Cardiac muscle cell (in vitro differentiated cells and primary cell): ENCODE data around the gene RABGAP1. TPM values are rescaled to one million over a fixed set of nuclear protein-coding genes. Genes with fewer than 3 reads are reported as not detected.

Experiments used
- DNase-seq, 2 donors: peaks; one replicate each; pipeline versions ENCODE4 v3.0.0 to v3.0.0-alpha.2; 2010 to 2017; ENCODE audit warnings: low read depth in 1 of 2, low spot score in 1 of 2
- H3K27ac ChIP-seq: fragments of 200-600 bp; sonication (generic); 2 replicates; pipeline ENCODE4 v1.5.1; 2016
- H3K27me3 ChIP-seq: fragments of 200-600 bp; sonication (generic); 2 replicates; pipeline ENCODE4 v1.6.0; 2016; ENCODE audit warnings: control low read depth
- H3K36me3 ChIP-seq: fragments of 200-600 bp; sonication (generic); 2 replicates; pipeline ENCODE4 v1.5.1; 2016; ENCODE audit warnings: control low read depth
- H3K4me1 ChIP-seq: fragments of 200-600 bp; sonication (generic); 2 replicates; pipeline ENCODE4 v1.8.1; 2017; ENCODE audit warnings: low read depth, mild to moderate bottlenecking, mixed run types
- H3K4me3 ChIP-seq: fragments of 200-600 bp; sonication (generic); 2 replicates; pipeline ENCODE4 v1.5.1; 2016; ENCODE audit warnings: mild to moderate bottlenecking
- H3K9me3 ChIP-seq: fragments of 200-600 bp; sonication (generic); 2 replicates; pipeline ENCODE4 v1.5.1; 2017; ENCODE audit warnings: low read depth, mild to moderate bottlenecking, control low read depth
- polyA plus RNA-seq: library from polyadenylated mRNA; unstranded; fragments of >200 nt; fragmentation: Nextera tagmentation; extraction: Ambion mirVana; gene quantifications from 2 replicates; pipeline ENCODE4 v1.2.1, GENCODE V29; 2016
- total RNA-seq: library from RNA; depleted of rRNA; stranded (reverse); fragments of >200 nt; gene quantifications from 2 replicates; pipeline ENCODE4 v1.2.3, GENCODE V29; 2016
- TF ChIP-seq, protein P1 (sequence below): IDR thresholded peaks from 2 replicates; pipeline ENCODE4 v1.5.1; 2012; ENCODE audit warnings: low read depth, mild to moderate bottlenecking, low read length

RABGAP1 gene
- total and polyA plus RNA-seq, 2 experiments from 2014 or later, result 37.4 to 44.4 TPM

DNA sequence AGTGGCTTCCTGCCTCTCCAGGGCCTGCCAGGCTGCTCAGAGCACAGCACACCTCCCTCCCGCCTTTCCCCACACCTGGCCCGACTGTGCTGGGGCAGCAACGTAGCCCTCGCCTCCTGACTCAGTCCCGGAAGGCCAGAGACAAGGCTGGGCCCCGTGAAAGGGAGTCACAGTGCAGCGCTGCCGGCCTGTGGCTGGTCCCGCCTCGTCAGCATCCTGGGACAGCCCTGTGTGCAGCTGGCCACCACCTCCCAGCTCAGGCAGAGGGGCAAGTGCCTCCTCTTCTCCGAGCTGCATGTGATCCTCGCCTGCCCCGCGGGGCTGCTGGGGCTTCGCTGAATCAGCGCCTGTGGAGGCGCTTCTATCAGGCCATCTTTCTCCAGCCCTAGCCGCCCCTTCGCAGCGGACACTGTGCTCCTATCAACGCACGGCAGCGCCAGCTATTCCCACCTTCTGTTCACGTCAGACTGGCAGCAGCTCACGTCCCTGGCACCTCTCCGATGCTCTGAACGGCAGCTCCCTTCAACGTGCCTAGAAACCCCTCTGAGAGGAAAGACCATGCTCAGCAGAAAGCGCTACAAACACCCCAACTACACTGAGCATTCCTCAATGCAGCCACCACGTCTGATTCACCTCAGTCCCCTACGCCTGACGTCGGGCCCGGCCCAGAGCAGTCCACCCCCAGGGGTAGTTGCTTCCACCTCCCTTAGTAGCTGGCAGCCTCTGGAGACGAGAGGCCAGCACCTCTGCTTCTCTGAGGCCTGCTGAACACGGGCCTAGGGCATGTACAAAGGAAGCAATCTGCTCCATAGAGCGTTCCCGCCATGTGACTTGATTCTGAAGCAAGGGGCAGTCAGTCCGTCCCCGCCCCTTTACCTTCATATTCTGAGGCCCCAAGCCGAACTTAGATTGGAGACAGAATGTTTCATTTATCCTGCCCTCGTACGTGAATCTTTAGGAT, 171.5 kb downstream of the RABGAP1 start:
- Histone ChIP-seq H3K36me3 (peaks cover 6% of the 10 kb centered on the region), H3K4me3 (no peak overlapping the region), H3K9me3 (no peaks in the 10 kb centered on the region), H3K27ac (peak overlapping the region; percentile 16), H3K4me1 (no peaks in the 10 kb centered on the region), H3K27me3 (no peaks in the 10 kb centered on the region)
- TF ChIP-seq, protein P1, sequence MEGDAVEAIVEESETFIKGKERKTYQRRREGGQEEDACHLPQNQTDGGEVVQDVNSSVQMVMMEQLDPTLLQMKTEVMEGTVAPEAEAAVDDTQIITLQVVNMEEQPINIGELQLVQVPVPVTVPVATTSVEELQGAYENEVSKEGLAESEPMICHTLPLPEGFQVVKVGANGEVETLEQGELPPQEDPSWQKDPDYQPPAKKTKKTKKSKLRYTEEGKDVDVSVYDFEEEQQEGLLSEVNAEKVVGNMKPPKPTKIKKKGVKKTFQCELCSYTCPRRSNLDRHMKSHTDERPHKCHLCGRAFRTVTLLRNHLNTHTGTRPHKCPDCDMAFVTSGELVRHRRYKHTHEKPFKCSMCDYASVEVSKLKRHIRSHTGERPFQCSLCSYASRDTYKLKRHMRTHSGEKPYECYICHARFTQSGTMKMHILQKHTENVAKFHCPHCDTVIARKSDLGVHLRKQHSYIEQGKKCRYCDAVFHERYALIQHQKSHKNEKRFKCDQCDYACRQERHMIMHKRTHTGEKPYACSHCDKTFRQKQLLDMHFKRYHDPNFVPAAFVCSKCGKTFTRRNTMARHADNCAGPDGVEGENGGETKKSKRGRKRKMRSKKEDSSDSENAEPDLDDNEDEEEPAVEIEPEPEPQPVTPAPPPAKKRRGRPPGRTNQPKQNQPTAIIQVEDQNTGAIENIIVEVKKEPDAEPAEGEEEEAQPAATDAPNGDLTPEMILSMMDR, result no peak
- DNase-seq, result peak in 1 of 2 donors; percentile 24

DNA sequence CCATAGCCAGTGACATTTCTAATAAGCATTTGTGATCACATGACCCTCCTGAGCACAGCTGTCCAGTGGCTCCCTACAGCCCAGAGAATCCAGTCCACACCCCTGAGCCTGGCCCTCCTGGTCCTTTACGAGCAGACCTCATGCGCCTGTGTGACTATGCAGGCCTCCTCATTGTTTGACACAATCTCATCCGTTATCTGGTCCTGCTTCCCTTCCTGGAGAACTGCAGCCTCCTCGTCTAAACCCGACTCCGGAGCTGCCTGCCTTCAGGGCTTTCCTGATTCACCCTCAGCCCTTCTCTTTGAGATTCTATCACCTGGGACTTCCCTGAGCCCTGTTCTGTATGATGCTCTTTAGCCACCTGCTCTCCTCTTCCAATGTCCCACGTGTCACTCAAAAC, 172.4 kb downstream of the RABGAP1 start:
- no peak for DNase-seq
- Histone ChIP-seq H3K9me3 (no peaks in the 10 kb centered on the region), H3K36me3 (peaks cover 6% of the 10 kb centered on the region), H3K4me3 (no peak overlapping the region), H3K4me1 (peaks cover 8% of the 10 kb centered on the region), H3K27ac (no peak overlapping the region), H3K27me3 (no peaks in the 10 kb centered on the region)
- TF ChIP-seq, protein P1, result no peak

DNA sequence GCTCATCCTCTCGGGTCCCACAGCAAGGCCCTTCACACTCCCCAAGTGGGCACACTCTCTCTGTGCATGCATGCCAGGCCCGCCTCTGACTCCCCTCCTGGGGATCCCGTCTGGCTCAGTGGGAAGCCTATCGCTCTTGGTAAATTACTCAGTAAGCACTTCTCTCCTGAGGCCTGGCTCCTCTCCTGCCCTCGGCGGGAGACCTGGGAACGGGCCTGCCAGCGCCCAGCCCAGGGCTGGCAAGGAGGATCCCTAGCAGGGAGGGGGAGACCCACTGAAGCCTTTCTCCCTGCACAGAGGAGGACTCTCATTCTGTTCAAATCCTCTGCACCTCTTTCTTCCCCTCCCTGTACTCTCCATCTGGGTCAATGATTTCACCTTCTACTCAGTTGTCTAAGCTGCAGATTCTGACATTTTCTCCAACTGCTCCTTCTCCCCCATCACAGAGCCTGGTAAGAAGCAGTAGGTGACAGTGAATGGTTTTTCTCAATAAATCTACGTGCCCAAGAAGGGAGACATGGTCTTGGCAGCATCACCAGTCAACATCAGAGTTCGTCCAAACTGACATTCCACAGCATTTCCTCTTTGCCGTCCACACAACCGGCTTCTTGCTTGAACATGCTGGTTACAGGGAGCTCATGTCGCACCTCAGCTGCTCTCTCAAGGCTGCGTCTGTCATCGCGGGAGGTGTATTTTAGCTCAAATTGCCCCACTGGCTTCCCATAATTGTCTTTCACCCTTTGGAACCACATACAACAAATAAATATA, 174.5 kb downstream of the RABGAP1 start:
- Histone ChIP-seq H3K27ac (no peak overlapping the region), H3K4me1 (peaks cover 9% of the 10 kb centered on the region), H3K4me3 (no peak overlapping the region), H3K36me3 (peaks cover 6% of the 10 kb centered on the region), H3K27me3 (no peaks in the 10 kb centered on the region), H3K9me3 (no peaks in the 10 kb centered on the region)
- DNase-seq, result no peak
- TF ChIP-seq, protein P1, result no peak

DNA sequence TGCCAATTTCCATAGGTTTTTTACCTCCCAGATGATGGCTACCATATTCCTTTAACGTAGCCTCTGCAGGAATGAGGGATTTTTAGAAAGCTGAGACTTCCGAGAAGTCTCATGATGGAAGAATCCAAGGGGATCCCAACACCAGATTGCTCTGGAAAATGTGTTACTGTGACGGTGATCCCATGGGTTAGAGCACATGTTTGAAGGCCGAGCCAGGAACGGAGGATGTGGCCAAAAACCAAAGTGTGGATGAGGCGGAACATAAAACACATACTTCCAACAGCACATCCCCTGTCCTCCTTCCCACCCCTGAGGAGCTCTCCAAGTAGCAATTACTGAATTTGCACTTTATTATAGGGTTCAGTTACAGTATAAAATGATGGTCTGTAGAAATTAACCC, 175.2 kb downstream of the RABGAP1 start:
- Histone ChIP-seq H3K27me3 (no peaks in the 10 kb centered on the region), H3K9me3 (no peaks in the 10 kb centered on the region), H3K4me3 (no peak overlapping the region), H3K27ac (no peak overlapping the region), H3K36me3 (peaks cover 6% of the 10 kb centered on the region), H3K4me1 (peaks cover 9% of the 10 kb centered on the region)
- TF ChIP-seq, protein P1, result no peak
- DNase-seq, result no peak

DNA sequence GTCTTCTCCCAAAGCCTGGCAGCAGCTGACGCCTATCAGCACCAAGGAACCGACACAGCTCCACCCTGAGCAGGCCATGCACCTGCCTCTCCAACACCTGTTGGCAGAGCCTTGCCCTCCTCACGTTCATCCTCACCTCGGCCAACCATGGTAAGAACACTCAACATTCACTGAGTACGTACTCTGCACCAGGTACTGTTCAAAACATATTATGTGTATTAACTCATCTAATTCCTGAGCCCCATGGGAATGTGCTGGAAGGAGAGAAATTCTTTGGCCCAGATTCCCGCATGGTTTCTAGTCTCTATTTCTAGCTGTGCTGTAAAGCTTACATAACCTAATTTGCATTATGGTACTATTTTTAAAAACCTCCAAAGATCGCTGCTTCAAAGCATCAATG, 178.7 kb downstream of the RABGAP1 start:
- H3K27me3 ChIP-seq, result no peaks in the 10 kb centered on the region
- no peaks in the 10 kb centered on the region for H3K9me3 ChIP-seq
- DNase-seq, result no peak
- TF ChIP-seq, protein P1, result no peak
- no peak overlapping the region for H3K4me3 ChIP-seq
- H3K4me1 ChIP-seq, result peaks cover 16% of the 10 kb centered on the region
- no peak overlapping the region for H3K27ac ChIP-seq
- H3K36me3 ChIP-seq, result peaks cover 6% of the 10 kb centered on the region
